Right lobe of liver (tissue), 6 donors: Measurements from ENCODE around the gene ARGFX. TPM values are rescaled to one million over a fixed set of nuclear protein-coding genes. Genes with fewer than 3 reads are reported as not detected.
A peak's percentile ranks its signal among the peaks of the same experiment; 100 is the strongest.

ENCODE experiments used
- ATAC-seq, 4 donors: fragments of 200-7000 bp; cut with Tn5 transposase; one replicate each; pipeline ENCODE4 v1.9.1; 2020; ENCODE audit warnings: mild to moderate bottlenecking in 4 of 4, moderate library complexity in 4 of 4
- DNase-seq, 3 donors: peaks; one replicate each; pipeline ENCODE4 v3.0.0-alpha.2; 2020
- H3K27ac ChIP-seq, 3 donors: fragments of 200-600 bp; one replicate each; pipeline ENCODE4 v1.8.0; 2022
- H3K27me3 ChIP-seq, 2 donors: fragments of 200-600 bp; one replicate each; pipeline ENCODE4 v1.8.0; 2022
- H3K36me3 ChIP-seq, 4 donors: fragments of 200-600 bp; sonication (generic) in 1 of 4; one replicate each; pipeline versions ENCODE4 v1.5.1 to v1.8.0; 2017 to 2022; ENCODE audit warnings: control low read depth in 1 of 4
- H3K4me1 ChIP-seq, 4 donors: fragments of 200-600 bp; sonication (generic) in 1 of 4; one replicate each; pipeline versions ENCODE4 v1.5.1 to v1.8.0; 2017 to 2022; ENCODE audit warnings: control low read depth in 1 of 4
- H3K4me3 ChIP-seq, 3 donors: fragments of 200-600 bp; one replicate each; pipeline ENCODE4 v1.8.0; 2022
- H3K9me3 ChIP-seq, 4 donors: fragments of 200-600 bp; sonication (generic) in 1 of 4; one replicate each; pipeline versions ENCODE4 v1.5.1 to v1.8.0; 2017 to 2022; ENCODE audit warnings: control low read depth in 1 of 4
- POLR2A ChIP-seq: fragments of 450-650 bp; IDR thresholded peaks from one replicate; pipeline ENCODE4 v1.6.1; 2017; ENCODE audit warnings: antibody characterized with exemption, mild to moderate bottlenecking
- WGBS: methylation state at CpG from one replicate; pipeline ENCODE4 v1.1.6; 2018; ENCODE audit warnings: low coverage, low lambda C conversion rate; ENCODE audit not compliant: insufficient coverage; ENCODE audit errors: missing lambda C conversion rate; 5-methylcytosine and 5-hydroxymethylcytosine counted together
- intact Hi-C, 2 donors: fragments of 100-400 bp; cut with DNase I; formaldehyde crosslinking; loops; one replicate each; pipeline versions ENCODE4 v1.11.2 to v1.14.1; 2022
- total RNA-seq, 6 experiments: library from RNA; depleted of rRNA in 2 of 6; stranded (reverse); fragments of >200 nt in 2 of 6; fragmentation: NEBNext Ultra II Directional in 3 of 6; extraction: Animal tissue kit (Norgen Biotek cat#: 25700) in 3 of 6; gene quantifications; one replicate each; pipeline versions ENCODE4 v1.1.0 to v1.2.4, GENCODE V29; 2016 to 2023
- TF ChIP-seq, protein P1 (sequence below), 4 donors: fragments of 200-600 bp in 3 of 4; fragments of 450-650 bp in 1 of 4; IDR thresholded peaks; one replicate each; pipeline versions ENCODE4 v1.5.1 to v1.8.0; 2016 to 2022; ENCODE audit warnings: antibody characterized with exemption in 4 of 4, mild to moderate bottlenecking in 2 of 4
- donor health status: DM: no; HTN: yes; CAD: no.
- donor health status: DM: no; HTN: no; CAD: no.
- donor health status: DM: no; HTN: no; CAD: no.
- donor health status: DM: no; HTN: yes; CAD: no.
- donor health status: DM: no; HTN: yes; CAD: no.

ARGFX gene
- total RNA-seq, 6 experiments from 2014 or later: not detected

- H3K4me3 ChIP-seq: no peak overlapping the region
- no peaks in the 10 kb centered on the region for H3K36me3 ChIP-seq
- intact Hi-C loops: no loop called here
- H3K9me3 ChIP-seq: no peaks in the 10 kb centered on the region
- ATAC-seq (peak; percentile 28 to 69 (median 60)), DNase-seq (no peak)
- H3K4me1 ChIP-seq: no peaks in the 10 kb centered on the region
- 31% methylated on average over 4 of the region's 4 CpGs for WGBS
- TF ChIP-seq, protein P1, sequence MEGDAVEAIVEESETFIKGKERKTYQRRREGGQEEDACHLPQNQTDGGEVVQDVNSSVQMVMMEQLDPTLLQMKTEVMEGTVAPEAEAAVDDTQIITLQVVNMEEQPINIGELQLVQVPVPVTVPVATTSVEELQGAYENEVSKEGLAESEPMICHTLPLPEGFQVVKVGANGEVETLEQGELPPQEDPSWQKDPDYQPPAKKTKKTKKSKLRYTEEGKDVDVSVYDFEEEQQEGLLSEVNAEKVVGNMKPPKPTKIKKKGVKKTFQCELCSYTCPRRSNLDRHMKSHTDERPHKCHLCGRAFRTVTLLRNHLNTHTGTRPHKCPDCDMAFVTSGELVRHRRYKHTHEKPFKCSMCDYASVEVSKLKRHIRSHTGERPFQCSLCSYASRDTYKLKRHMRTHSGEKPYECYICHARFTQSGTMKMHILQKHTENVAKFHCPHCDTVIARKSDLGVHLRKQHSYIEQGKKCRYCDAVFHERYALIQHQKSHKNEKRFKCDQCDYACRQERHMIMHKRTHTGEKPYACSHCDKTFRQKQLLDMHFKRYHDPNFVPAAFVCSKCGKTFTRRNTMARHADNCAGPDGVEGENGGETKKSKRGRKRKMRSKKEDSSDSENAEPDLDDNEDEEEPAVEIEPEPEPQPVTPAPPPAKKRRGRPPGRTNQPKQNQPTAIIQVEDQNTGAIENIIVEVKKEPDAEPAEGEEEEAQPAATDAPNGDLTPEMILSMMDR (IDR thresholded peaks at IDR 0.05): no peak
- no peak for TF ChIP-seq POLR2A
- H3K27ac ChIP-seq: no peak overlapping the region
- no peaks in the 10 kb centered on the region for H3K27me3 ChIP-seq
Measured at GRCh38 chr3:121552379-121552778, 15.4 kb upstream of the ARGFX start.

GRCh38 chr3:121552797-121553196 lies 15.0 kb upstream of the ARGFX start:
- no peak for TF ChIP-seq POLR2A
- TF ChIP-seq, protein P1 (IDR thresholded peaks at IDR 0.05): no peak
- Histone ChIP-seq H3K4me1 (no peaks in the 10 kb centered on the region), H3K27ac (no peak overlapping the region), H3K27me3 (no peaks in the 10 kb centered on the region), H3K9me3 (no peaks in the 10 kb centered on the region), H3K4me3 (no peak overlapping the region), H3K36me3 (no peaks in the 10 kb centered on the region)
- ATAC-seq (no peak), DNase-seq (no peak)
- intact Hi-C loops: no loop called here
- 77% methylated on average over 3 of the region's 3 CpGs for WGBS

DNA sequence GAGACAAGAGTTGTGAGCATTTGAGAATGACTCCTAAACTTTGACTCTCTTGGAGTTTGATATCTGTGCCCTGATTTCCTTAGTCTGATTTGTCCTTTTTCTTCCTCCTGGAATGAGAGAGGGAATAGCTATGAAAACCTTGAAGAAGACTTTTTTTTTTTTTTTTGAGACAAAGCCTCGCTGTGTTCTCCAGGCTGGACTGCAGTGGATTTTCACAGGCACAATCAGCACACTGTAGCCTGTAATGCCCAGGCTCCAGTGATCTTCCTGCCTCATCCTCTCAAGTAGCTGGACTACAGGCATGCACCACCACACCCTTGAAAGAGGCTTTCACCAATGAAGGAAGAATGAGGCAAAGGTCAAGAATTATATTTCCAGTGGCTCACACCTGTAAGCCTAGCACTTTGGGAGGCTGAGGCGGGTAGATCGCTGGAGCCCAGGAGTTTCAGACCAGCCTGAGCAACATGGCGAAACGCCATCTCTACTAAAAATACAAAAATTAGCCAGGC lies 10.3 kb upstream of the ARGFX start:
- Histone ChIP-seq H3K4me3 (no peak overlapping the region), H3K9me3 (no peaks in the 10 kb centered on the region), H3K27me3 (no peaks in the 10 kb centered on the region), H3K4me1 (no peaks in the 10 kb centered on the region), H3K27ac (no peak overlapping the region), H3K36me3 (no peaks in the 10 kb centered on the region)
- WGBS: 92% methylated on average over 5 of the region's 5 CpGs
- DNase-seq: no peak
- intact Hi-C loops: no loop called here
- TF ChIP-seq, protein P1 (IDR thresholded peaks at IDR 0.05): no peak
- TF ChIP-seq POLR2A: no peak
- ATAC-seq: no peak

DNA sequence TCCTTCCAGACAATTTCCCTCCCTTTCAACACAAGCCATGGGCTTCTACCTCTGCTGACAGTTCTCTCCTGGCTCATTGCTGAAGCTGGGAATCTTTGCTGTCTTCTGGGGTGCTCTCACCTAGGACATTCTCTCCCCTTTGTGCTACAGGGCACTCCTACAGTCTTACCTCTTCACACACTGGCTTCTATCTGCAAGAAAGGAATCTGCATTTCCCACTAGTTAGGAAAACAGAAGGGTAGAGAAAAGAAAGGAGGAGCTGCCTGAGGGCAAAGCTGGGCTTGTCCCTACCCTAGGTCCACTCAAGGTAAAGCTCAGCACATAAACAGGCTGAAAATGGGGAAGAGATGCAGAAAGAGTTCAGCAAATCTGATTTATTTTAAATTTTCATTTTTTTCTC lies 5.6 kb upstream of the ARGFX start:
- DNase-seq (no peak), ATAC-seq (no peak)
- Histone ChIP-seq H3K4me1 (no peaks in the 10 kb centered on the region), H3K27ac (no peak overlapping the region), H3K4me3 (no peak overlapping the region), H3K9me3 (no peaks in the 10 kb centered on the region), H3K36me3 (no peaks in the 10 kb centered on the region), H3K27me3 (no peaks in the 10 kb centered on the region)
- intact Hi-C loops: no loop called here
- no peak for TF ChIP-seq POLR2A

DNA sequence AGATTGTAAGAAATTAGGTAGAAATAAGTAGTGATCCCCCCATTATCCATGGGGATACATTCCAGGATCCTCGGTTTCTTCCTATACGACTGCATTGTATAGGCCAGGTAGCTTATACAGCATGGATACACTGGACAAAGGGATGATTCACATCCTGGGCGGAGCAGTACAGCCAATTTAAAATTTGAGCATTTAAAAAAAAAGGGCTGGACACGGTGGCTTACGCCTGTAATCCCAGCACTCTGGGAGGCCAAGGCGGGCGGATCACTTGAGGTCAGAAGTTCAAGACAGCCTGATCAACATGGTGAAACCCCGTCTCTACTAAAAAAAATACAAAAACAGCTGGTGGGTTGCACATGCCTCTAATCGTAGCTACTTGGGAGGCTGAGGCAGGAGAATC lies 976 bp upstream of the ARGFX start:
- DNase-seq: no peak
- H3K4me1 ChIP-seq: no peaks in the 10 kb centered on the region
- H3K4me3 ChIP-seq: no peak overlapping the region
- 95% methylated on average over 9 of the region's 9 CpGs for WGBS
- intact Hi-C loops: no loop called here
- TF ChIP-seq, protein P1 (IDR thresholded peaks at IDR 0.05): no peak
- TF ChIP-seq POLR2A: no peak
- H3K9me3 ChIP-seq: no peaks in the 10 kb centered on the region
- H3K27me3 ChIP-seq: no peaks in the 10 kb centered on the region
- ATAC-seq: no peak
- H3K27ac ChIP-seq: no peak overlapping the region
- no peaks in the 10 kb centered on the region for H3K36me3 ChIP-seq
